Fibroblast of skin of abdomen (primary cell): ENCODE results near the gene SLC44A4. TPM values are rescaled to one million over a fixed set of nuclear protein-coding genes. Genes with fewer than 3 reads are reported as not detected.
"Not testable (repeated sequence)": the region's sequence is repeated elsewhere in the genome, so short reads cannot be mapped to it uniquely, and the experiment has no call there.

Source experiments
- DNase-seq: peaks from one replicate; pipeline ENCODE4 v3.0.0-alpha.2; 2013
- polyA plus RNA-seq, 2 experiments: library from polyadenylated mRNA; unstranded; fragments of 120-200 nt; gene quantifications; one replicate each; pipeline ENCODE4 v1.2.1, GENCODE V29; 2013; ENCODE audit not compliant: insufficient read length in 2 of 2

SLC44A4 gene
- 0.36 TPM for polyA plus RNA-seq (2013, experiment 1 of 2; ENCODE audit: insufficient read length)
- polyA plus RNA-seq (2013, experiment 2 of 2; ENCODE audit: insufficient read length), result 0.21 TPM

DNA sequence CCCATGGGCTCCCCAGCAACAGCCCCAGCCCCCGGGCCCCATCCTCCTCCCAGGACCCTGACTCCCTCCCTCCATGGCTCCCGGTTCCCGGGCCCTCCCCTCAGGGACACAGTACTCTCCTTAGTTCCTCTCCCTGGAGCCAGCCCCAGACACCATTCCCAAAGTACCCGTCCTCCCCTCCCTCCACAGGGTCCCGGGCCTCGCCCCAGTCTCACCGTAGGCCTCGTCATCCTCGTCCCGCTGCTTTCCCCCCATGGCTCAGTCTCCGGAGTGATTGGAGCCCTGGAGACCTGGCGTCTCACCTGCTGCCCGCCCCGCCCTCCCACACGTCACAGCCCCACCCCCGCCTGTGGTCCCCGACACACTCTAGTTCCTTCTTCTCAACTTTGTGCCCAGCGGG is at the start of gene SLC44A4:
SLC44A4 (minus strand) TSS at position 272 of the 400 bp plus-strand sequence; CDS start at position 255, 17 bp downstream.
- DNase-seq, result no peak

- DNase-seq, result no peak
Observed at GRCh38 chr6:31928672-31928939, 49.8 kb upstream of the SLC44A4 start.

DNA sequence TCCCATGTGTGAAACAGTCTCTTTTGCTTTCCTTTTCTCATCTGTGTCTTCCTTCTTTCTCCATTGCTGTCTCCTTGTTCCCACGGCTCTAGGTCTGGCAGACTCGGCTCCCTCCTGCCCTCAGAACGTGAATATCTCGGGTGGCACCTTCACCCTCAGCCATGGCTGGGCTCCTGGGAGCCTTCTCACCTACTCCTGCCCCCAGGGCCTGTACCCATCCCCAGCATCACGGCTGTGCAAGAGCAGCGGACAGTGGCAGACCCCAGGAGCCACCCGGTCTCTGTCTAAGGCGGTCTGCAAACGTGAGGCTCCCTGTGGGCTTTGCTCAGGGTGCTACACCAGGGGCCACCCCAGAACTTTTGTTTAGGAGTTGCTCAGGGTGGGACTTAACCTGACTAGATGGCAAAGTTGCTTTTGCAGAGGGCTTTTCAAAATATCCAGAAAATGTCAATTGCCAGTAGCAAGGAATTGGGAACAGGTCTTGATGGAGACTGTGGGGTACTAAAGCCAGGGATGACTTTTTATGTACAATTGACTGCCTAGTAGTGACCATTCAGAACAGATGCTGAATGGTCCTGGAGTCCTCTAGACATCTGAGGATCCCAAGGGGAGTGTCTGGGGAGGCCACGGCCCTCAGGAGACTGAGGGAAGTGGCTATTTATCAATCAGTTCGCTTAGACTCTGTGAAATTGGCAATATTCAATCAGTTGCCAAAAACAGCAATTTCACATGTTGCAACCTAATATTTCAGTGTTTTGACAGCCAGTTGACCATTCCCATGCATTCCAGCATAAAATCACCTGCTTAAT is 49.3 kb upstream of the SLC44A4 start:
- no peak for DNase-seq

- DNase-seq, result no peak
Observed at GRCh38 chr6:31927242-31927862, 48.6 kb upstream of the SLC44A4 start, which contains the start of gene C2. TSS of gene C2 (plus strand) at chr6:31927717. CDS start at chr6:31927753, 36 bp downstream.

DNA sequence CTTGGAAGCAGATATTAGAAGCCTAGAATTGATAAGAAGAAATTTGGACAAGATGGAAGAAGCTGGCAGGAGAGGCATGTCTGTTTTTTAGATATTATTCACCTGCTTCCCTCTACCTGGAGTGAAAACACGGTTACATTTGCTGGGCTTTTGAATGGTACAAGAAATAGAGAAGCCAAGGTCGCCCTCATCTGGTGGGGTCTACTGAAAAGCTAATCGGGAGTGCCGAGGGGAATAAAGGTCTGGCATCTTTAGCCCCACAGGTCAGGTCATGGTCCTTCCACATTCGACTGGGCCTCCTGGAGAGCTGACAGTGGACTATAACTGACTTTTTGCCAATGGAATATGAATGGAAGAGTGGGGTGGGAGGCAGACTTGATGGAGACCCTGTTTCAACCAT is 44.1 kb upstream of the SLC44A4 start:
- no peak for DNase-seq

DNA sequence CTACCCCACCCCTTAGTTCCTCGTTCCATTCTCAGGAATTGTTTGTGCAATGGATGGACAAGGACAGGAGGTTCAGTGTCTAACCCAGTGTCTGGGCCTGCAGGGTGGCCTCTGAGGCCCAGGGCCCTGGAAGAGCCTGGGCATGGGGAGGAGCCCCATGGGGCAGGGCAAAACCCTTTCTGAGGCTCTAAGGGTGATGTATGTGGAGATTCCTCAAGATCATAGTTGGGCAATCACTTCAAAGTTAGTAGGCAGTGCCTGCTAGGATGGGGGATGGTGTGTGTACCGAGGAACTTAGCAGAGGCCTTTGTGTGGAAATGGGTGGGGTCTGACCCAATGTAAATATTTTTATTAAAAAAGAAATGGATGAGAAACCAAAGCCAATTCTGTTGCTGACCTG is 42.0 kb upstream of the SLC44A4 start:
- no peak for DNase-seq

GRCh38 chr6:31919624-31920303 is 41.0 kb upstream of the SLC44A4 start:
- no peak for DNase-seq

- no peak for DNase-seq
Observed at GRCh38 chr6:31918069-31918720, 39.4 kb upstream of the SLC44A4 start.

DNA sequence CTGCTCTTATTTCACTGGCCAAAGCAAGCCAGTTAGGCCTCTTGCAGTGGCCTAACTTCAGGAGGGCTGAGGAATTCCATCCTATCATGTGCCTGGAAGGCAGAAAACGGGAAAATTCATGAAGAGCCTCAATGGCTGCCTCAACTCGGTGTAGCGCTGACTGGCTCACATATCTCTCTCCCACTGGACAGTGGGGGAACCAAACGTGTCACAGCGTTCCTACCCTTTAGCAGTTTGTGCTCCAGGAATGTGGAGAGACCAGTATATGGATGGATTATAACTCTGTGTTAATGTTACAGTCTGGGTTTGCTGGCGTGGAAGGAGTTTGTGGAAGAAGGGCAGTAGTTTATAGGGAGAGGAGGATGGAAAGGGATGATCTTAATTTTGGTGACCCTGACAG is 37.0 kb upstream of the SLC44A4 start:
- no peak for DNase-seq

- no peak for DNase-seq
Observed at GRCh38 chr6:31915351-31915750, 36.6 kb upstream of the SLC44A4 start.

DNA sequence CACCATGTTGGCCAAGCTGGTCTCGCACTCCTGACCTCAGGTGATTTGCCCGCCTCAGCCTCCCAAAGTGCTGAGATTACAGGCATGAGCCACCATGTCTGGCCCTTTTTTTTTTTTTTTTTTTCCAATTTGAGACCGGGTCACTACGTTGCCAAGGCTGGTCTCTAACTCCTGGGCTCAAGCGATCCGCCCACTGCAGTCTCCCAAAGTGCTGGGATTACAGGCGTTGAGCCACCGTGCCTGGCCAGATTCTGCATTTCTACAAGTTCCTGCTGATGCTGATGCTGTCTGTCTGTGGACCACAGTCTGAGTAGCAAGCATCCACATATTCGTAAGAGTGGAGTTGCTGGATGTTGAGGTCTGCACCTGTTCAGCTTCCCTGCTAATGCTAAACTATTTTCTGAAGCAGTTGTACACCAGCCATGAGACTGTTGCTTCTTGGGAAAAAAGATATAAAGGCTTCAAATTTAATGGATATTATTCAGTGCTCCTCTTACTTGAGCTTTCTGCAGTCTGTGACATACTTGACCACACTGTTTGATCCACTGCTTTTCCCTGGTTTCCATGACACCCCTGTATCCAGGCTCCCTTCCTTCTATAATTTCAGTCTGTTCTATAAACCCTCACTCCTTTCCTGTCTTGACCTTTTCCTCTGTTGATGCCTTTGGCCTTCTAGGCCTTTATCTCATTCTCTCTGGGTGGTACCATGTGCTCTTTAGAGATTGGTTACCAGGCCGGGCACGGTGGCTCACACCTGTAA is 33.2 kb upstream of the SLC44A4 start:
- DNase-seq, result no peak

- DNase-seq, result not testable (repeated sequence)
Observed at GRCh38 chr6:31909298-31909697, 30.5 kb upstream of the SLC44A4 start.

DNA sequence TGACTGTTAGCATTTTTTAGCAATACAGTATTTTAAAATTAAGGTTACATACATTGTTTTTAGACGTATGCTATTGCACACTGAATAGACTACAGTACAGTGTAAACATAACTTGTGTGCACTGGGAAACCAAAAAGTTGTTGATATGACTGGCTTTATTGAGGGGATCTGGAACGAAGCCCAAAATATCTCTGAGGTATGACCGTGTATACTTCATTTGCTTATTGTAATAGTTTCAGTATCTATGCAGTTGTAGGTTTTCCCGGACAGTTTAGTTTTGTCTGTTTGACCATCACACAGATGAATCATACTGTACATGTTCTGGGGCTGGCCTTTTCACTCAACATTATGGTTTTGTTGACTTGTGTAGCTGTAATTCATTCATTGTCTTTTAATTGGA is 30.0 kb upstream of the SLC44A4 start:
- peak; percentile 39 for DNase-seq

GRCh38 chr6:31908255-31908654 is 29.5 kb upstream of the SLC44A4 start:
- not testable (repeated sequence) for DNase-seq

DNA sequence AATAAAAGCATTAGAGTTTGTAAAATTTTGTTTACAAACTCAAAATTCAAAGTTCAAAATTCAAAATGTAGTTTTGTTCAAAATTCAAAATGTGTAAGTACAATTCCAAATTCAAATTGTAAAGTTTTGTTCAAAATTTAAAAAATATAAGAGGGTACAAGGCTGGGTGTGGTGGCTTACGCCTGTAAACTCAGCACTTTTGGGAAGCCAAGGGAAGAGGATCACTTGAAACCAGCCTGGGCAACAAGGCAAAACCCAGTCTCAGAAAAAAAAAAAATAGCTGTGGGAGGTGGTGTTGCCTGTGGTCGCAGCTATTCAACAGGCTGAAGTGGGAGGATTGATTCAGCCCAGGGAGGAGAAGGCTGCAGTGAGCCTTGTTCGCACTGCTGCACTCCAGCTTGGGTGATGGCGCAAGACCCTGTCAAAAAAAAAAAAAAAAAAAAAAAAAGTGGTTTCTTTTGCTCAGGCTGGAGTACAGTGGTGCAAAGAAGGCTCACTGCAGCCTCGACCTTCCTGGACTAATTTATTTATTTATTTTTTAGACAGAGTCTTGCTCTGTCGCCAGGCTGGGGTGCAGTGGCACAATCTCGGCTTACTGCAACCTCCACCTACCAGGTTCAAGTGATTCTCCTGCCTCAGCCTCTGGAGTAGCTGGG is 28.5 kb upstream of the SLC44A4 start:
- DNase-seq, result peak; percentile 80

- DNase-seq, result not testable (repeated sequence)
Observed at GRCh38 chr6:31906727-31907126, 27.9 kb upstream of the SLC44A4 start.

- no peak for DNase-seq
Observed at GRCh38 chr6:31906122-31906521, 27.3 kb upstream of the SLC44A4 start.

GRCh38 chr6:31905041-31905440 is 26.2 kb upstream of the SLC44A4 start:
- DNase-seq, result no peak

DNA sequence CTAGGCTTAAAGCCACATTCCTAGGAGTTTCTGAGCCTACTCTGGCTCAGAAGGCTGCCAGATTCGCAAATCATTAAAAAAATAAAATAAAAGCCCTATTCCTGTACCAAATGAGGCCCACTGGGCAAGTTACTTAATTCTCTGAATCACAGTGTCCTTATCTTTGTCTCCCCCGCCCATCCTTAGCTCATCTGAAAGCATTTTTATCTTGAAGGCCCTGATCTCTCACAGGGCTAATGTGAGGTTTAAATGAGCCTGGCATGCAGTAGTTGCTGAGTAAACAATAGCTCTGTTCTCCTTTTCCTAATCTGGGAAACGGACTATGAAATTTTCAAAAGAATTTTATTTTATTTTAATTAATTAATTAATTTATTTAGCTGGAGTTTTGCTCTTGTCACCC is 25.2 kb upstream of the SLC44A4 start:
- DNase-seq, result no peak

DNA sequence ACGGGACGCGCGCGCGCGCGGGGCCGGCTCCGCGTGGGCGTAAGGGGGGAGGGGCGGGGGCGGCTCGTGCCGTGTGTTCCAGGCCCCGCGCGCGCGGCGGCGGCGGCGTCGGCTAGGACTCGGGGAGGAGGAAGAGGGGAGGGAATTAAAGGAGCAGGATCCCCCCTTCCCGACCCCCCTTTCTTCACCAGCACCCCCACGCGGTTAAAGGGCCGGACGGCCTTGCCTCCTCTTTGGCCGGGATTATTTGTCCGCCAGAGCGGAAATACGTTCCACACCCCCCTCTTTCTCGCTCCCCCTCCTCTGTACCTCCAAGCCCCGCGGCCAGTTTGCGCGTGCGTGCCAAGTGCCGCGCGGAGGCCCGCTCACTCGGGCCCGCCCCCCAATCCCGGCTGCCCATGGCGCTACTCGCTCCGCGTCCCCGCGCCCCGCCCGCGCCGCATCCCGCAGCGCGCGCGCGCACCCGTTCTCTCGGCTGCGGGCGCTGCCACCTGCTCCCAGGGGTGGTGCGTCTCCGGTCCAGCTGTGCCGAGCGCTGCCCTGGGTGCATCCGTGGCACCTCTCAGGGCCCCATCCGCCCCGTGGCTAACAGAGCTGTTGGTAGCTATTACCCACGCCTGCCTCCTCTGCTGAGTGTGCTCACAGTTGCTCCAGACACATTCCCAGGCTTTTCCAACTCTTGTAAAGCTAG is 23.3 kb upstream of the SLC44A4 start, which contains the start of gene ZBTB12:
ZBTB12 (minus strand) TSS at position 134 of the 691 bp plus-strand sequence. CDS start 781 bp downstream, outside the sequence.
- peak; percentile 98 for DNase-seq

GRCh38 chr6:31901415-31901952 is 22.7 kb upstream of the SLC44A4 start:
- peak; percentile 59 for DNase-seq
